Frontal cortex (tissue), 4 donors: ENCODE measurements around the gene TGIF2. TPM values are rescaled to one million over a fixed set of nuclear protein-coding genes. Genes with fewer than 3 reads are reported as not detected.

ENCODE experiments used
- DNase-seq, 2 donors: peaks; one replicate each; pipeline ENCODE4 v3.0.0; 2012; ENCODE audit warnings: low spot score in 2 of 2
- FAIRE-seq: peaks from 2 replicates; lab custom pipeline; 2012; peaks lifted over from hg19 to GRCh38; lab: Jason Lieb, UNC
- small RNA-seq: library from RNA; depleted of rRNA; stranded (forward); fragments of <200 nt; gene quantifications from one replicate; pipeline ENCODE3, GENCODE V24; 2014
- total RNA-seq: library from RNA; depleted of rRNA; stranded (reverse); fragments of >200 nt; gene quantifications from one replicate; pipeline ENCODE4 v1.2.3, GENCODE V29; 2014
- donor health status: control.
- donor health status: control.
- donor health status: control.

Gene TGIF2
- total RNA-seq, 1 donor from 2014 or later: 4.9 TPM

- FAIRE-seq: no peak
- DNase-seq: no peak
Observed at GRCh38 chr20:36642136-36642535, 68.7 kb downstream of the TGIF2 start.

Small RNAs within 50 kb of the gene (small RNA-seq; reads per million reads assigned to genes)
- gene RF00017: not detected

Other genes with a start within 250 kb of the TGIF2 start
- 0.41 TPM for gene MYL9, start 32.1 kb upstream of the TGIF2 start, total RNA-seq
- gene RAB5IF, start 32.2 kb downstream of the TGIF2 start, total RNA-seq: 26.9 TPM
- under 0.01 TPM for gene SLA2, start 72.6 kb downstream of the TGIF2 start, total RNA-seq
- gene NDRG3, start 172.5 kb downstream of the TGIF2 start, total RNA-seq: 52.2 TPM
- gene DSN1, start 200.2 kb downstream of the TGIF2 start, total RNA-seq: 5.3 TPM